Effector CD4-positive, alpha-beta T cell (primary cell): Measurements from ENCODE around the gene LEAP2.

Source experiments
- DNase-seq: peaks from one replicate; pipeline ENCODE4 v3.0.0-alpha.2; 2020
- total RNA-seq: gene quantifications from one replicate; lab custom pipeline; 2026; lab: John Stamatoyannopoulos, UW

Gene LEAP2
- total RNA-seq: 1.5 reads per million

DNA sequence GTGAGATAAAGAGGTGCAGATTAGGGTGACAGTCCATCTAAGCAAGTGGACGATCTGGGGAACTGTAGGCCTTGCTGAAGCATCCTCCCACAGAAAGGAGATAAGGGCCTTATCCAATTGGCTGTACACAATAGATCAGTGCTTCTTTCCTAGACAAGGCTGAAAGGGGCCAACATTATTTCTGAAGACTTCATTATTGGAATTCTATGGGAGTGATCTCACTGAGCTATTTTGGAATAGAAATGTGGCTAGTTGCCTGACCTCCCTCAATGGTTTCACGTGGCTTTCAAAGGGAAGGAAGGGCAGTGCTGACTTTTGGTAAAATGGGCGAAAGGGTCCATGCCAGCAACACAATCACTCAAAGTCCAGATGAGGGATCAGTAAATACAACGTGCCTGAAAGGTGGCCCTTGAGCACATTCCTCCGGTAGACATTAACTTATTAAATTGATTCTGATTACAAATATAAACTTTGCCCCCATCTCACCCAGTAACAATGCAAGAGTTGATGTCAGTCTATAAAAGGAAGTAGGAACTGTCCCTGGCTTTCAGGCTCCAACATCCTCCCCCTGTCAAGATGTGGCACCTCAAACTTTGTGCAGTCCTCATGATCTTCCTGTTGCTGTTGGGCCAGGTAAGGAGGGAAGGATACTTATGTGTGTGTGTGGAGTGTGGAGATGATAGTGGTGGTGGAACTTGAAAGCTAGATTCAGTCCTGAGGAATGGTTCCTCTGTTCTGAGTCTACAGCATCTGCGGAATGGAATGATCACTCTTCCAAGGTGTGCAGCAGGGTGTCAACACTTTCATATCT lies at the start of gene LEAP2:
Gene LEAP2, plus strand, starts transcription at position 550 of the 811 bp plus-strand sequence. Its CDS starts 27 bp downstream, at position 577.
- no peak for DNase-seq

- DNase-seq: no peak
Measured at GRCh38 chr5:132824426-132824825, 49.0 kb upstream of the LEAP2 start.

- no peak for DNase-seq
Measured at GRCh38 chr5:132825033-132825833, 48.2 kb upstream of the LEAP2 start.

DNA sequence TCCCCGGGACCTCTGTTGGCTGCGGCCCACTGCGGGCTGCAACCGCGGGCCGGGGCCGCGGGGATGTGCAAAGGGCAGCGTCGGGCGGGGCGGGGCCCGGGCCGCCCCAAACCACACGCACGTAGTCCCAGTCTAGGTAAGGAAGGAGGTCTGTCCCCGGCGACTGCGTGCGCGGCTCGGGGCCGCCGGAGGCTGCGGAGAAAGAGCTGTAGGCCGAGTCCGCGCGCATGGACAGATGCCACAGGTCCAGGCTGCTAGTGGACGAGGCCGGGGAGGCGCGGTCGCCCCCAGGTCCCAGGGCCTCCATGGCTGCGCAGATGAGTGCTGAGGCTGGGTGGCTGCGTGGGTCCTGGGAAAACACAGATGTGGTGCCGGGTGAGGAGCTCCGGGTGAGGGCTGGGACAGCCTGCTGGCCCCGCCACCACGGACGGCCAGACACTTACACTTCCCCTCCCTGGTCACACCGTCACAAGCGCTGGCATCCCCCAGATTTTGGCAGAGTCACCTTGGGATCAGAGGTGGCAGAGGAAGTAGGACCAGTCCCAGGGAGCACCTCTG lies 47.6 kb upstream of the LEAP2 start:
- DNase-seq: no peak

- no peak for DNase-seq
Measured at GRCh38 chr5:132826424-132827082, 46.9 kb upstream of the LEAP2 start.

GRCh38 chr5:132827943-132828673 lies 45.4 kb upstream of the LEAP2 start:
- DNase-seq: no peak

DNA sequence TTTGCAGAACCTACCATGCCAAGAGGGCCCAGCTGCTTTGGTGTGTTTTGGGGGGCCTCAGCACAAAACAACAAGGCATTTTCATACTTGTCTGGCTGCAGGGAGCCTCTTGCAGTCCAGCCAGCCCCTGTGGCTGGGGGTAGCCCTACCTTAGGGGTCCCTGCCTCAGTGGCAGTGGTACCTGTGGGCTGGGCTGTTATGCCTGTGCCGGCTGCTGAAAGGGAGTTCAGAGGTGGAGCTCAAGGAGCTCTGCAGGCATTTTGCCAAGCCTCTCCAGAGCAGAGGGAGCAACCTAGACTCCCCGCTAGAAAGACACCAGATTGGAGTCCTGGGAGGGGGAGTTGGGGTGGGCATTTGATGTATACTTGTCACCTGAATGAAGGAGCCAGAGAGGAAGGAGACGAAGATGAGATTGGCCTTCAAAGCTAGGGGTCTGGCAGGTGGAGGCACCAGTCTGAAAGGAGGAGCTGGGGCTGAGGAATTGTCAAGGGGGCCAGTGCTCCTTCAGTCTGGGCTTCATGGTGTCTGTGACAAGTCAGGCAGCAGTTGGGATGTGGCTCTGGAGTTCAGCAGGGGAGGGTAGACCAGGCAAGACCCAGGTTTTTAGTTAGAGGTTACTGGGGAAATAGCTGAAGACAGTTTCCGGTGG lies 44.5 kb upstream of the LEAP2 start:
- DNase-seq: no peak

DNA sequence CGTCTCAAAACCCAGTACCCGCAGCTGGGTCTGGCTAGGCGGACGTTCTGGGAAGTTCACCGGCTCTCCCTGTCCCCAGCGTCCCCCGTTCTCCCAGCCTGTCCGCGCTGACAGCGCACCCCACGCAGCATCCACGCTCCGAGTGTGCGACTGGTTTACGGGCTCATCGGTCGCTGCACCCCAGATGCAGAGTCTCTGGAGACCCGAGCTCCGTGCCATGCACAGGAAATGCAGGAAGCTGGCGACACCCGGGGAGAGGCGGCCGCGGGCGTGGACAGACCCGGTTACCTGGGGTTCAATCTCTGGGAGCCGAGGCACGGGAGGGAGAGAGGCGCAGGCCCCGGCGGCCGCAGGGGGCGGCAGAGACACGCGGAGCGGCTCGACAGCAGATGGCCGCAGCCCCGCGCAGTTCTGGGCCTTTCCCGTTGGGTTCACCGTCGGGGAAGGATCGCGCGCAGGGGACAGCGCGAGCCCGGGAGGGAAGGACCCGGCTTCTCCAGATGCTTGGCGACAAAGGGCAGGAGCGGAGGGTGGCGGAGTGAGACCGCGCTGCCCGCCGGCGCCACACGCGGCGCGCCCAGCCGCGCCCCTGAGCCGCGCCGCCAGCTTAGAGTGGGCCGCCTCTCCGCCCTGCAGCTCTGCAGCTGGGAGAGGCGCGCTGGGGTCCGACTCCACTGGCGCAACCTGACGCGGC lies 43.6 kb upstream of the LEAP2 start:
- DNase-seq: peak; percentile 53

DNA sequence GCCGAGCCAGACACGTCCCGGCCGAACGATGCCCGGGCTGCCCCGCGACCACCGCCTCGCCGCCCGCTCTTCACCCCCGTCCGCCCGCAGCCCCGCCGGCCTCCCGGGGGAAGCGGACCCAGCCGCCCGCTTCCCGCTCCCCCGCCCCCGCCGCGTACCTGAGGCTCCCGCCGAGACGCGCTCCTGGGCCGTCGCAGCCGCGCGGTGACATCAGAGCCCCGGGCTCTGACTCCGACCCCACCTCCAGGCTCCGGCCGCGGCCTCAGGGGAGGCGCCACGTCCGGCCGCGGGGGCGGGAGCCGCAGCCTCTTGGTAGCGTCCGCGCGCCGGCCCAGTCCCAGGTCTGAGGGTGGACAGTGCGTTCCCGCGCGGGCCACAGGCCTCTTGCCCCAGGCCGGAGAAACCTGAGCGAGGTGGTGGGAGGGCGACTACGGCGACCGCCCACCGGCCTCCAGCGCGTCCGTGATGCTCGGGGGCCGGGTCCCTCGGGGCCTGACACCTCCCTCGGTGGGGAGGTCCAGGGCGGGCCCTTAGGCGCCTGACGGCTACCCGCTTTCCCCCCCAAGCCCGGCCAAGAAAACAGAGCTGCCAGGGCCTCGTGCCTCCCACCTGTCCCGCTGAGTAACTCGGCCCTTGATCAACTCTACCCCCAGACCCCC lies 42.9 kb upstream of the LEAP2 start, which contains the start of gene SHROOM1:
Gene SHROOM1, minus strand, starts transcription at position 212 of the 659 bp plus-strand sequence. CDS start 4,507 bp downstream, outside the sequence.
- DNase-seq: no peak

GRCh38 chr5:132831095-132831860 lies 42.2 kb upstream of the LEAP2 start:
- DNase-seq: no peak

DNA sequence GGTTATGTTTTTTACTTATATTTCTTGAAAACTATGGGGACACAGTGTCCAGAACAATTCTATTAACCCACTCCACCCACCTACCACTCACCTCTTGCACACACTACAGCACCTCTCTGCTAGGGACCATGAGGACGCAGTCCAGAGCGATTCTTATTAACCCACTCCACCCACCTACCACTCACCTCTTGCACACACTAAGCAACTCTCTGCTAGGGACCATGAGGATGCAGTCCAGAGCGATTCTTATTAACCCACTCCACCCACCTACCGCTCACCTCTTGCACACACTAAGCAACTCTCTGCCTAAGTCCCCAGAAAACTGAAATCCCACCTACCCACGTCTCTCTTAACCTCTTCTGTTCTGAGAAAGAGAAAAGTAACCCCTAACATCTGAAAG lies 40.9 kb upstream of the LEAP2 start:
- no peak for DNase-seq

GRCh38 chr5:132834057-132834456 lies 39.4 kb upstream of the LEAP2 start:
- no peak for DNase-seq

DNA sequence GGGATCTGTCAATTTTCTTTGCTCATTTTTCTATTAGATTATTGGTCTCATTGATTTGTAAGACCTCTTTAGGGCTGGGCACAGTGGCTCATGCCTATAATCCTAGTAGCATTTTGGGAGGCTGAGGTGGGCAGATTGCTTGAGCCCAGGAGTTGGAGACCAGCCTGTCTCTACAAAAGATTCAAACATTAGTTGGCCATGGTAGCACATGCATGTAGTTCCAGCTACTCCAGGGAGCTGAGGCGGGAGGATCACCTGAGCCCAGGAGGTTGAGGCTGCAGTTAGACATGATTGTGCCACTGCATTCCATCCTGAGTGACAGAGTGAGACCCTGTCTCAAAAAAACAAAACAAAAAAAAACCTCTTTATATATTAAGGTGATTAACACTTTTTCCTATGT lies 36.6 kb upstream of the LEAP2 start:
- DNase-seq: no peak

- DNase-seq: no peak
Measured at GRCh38 chr5:132837868-132838267, 35.6 kb upstream of the LEAP2 start.

DNA sequence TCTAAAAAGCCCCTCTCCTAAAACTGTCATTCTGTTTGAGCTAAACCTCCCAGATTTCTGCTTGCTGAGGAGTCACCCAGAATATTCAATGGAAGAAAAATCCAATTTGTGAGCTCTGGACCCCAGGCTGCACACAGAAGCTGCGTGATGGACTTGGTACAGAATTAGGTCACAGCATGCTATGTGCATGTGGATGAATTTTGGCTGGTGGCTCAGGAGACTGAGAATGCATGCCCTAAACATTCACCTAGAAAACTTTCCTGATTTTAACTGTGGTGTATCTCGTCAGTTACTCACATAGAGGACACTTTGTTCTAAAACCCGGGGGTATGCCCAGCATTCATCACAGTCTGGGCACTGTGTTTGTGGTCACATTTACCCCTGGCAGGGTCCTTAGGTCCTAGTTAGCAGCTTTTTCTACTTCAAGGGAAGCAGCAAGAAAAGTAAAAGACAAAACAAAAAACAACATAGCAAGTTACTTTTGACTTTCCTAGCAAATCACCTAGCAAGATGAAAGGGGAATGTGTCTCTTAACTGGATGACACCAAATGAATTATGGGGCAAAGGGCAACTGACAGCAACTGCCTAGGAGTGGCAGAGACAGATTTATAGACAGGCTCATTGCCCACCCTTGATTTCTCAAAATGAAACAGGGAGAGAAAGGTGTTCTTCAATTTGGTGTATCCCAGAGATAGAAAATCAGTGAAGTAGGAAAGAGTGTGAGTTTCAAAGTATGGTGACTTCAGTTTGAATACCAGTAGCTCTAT lies 34.8 kb upstream of the LEAP2 start:
- DNase-seq: no peak

DNA sequence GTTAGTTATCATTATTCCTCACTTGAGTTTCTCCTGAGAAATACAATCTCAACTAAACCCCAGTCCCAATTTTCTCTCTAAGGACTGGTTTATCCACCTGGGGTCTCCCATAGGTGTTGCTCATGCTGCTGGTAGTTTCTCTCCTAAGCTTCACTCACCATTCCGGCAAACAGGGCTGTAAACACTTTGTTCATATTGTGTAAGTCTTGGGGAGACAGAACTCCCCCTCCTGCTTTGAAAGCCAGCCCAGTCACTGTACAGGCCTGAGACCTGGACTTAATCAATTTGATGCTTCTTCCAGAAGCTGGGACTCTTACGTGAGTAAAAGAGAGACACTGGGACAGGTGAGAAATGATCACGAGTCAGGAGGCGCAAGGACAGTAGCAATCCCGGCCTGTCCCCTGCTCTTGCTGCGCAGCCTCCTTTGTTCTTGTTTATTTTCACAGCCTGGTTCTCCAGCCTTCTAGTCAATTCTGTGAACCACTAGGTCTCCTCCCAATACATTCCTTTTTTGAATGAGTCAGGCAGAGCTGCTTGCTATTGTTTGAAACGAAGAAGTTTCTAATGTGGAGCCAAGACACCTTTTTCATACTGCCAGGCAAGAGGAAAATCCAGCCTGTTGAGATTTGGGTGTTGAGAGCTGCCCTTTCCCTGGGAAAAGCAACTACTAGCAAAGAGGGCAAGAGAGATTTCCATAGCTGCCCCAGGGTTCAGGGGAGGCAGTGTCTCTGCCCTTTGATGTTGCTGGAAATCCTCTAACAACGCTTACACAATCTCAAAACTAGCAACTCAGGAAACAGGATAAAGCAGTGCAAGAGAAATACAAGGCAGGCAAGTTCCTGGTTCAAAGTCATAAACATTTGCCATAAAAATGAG lies 33.8 kb upstream of the LEAP2 start:
- DNase-seq: no peak

DNA sequence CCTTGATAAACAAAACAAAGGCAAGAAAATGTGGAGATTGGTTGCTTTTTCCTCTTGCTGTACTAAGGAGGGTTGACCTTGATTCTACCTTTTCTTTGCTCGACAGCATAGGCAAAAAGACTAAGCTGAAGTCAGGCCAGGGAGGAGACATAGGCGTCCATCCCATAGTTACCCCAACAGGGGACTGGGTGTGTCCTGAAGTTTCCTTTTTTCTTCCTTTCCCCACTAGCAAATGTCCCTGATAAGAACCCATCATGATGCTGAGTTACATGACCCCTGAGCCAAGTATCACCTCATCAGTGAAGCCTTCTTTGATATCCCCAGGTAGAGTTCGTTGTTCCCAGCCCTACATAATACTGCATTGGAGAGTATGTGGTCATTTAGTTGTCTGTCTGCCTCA lies 33.2 kb upstream of the LEAP2 start:
- DNase-seq: no peak

DNA sequence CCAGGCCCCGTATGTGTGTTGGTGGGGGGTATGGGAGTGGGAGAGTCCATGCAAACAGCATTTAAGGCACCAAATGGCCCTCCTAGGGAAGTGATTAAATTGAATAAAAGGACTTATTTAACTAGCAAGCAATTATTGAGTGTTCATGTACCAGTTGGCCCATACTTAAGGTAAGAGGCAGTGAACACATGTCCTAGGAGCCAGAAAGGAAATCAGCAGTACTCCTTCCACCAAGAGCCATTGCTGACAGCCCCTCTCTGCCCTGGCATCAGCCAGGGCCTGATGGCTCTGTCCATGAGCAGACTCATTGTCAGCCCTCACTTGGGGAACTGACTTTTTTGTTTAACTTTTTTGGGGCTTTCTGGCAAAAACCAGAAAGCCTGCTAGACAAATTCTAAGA lies 32.6 kb upstream of the LEAP2 start:
- no peak for DNase-seq
